Body of pancreas (tissue), 4 donors: ENCODE measurements around the gene RNPS1.

Experiments
- CTCF ChIP-seq, 7 experiments: fragments of 450-650 bp in 4 of 7; fragments of 200-600 bp in 3 of 7; sonication (generic) in 3 of 7; IDR thresholded peaks; one replicate each; pipeline ENCODE4 v1.5.1; 2016 to 2019; ENCODE audit warnings: antibody characterized with exemption in 7 of 7
- POLR2A ChIP-seq, 3 donors: fragments of 450-650 bp; IDR thresholded peaks; one replicate each; pipeline ENCODE4 v1.6.1; 2016; ENCODE audit warnings: antibody characterized with exemption in 3 of 3, mild to moderate bottlenecking in 2 of 3

GRCh38 chr16:2282866-2283555 is 15.1 kb upstream of the RNPS1 start:
- TF ChIP-seq CTCF (IDR thresholded peaks at IDR 0.05) = no peak
- no peak for TF ChIP-seq POLR2A (IDR thresholded peaks at IDR 0.05)
